H9 (cell line): Measurements from ENCODE around the gene MAST2. TPM values are rescaled to one million over a fixed set of nuclear protein-coding genes. Genes with fewer than 3 reads are reported as not detected.

Experiments used
- DNase-seq: peaks from one replicate; pipeline ENCODE4 v3.0.0-alpha.2; 2017
- H2AFZ ChIP-seq: one replicate; pipeline ENCODE4 v1.6.1; 2013; ENCODE audit warnings: mild to moderate bottlenecking, low read length, control low read depth, moderate library complexity
- H2AK5ac ChIP-seq: 2 replicates; pipeline ENCODE4 v1.6.1; 2013; ENCODE audit warnings: low read length, control low read depth, mixed read lengths; ENCODE audit not compliant: insufficient read length
- H2BK120ac ChIP-seq: one replicate; pipeline ENCODE4 v1.6.1; 2013; ENCODE audit warnings: low read depth, mild to moderate bottlenecking, low read length, control low read depth, inconsistent platforms; ENCODE audit not compliant: poor library complexity, severe bottlenecking
- H2BK12ac ChIP-seq: 2 replicates; pipeline ENCODE4 v1.6.1; 2013; ENCODE audit warnings: low read length, control low read depth, mixed read lengths, low read depth; ENCODE audit not compliant: insufficient read length
- H2BK15ac ChIP-seq: 2 replicates; pipeline ENCODE4 v1.6.1; 2013; ENCODE audit warnings: low read depth, low read length, control low read depth
- H2BK20ac ChIP-seq: one replicate; pipeline ENCODE4 v1.6.1; 2013; ENCODE audit warnings: low read depth, mild to moderate bottlenecking, low read length, control low read depth, inconsistent platforms; ENCODE audit not compliant: poor library complexity, severe bottlenecking
- H2BK5ac ChIP-seq: 2 replicates; pipeline ENCODE4 v1.6.1; 2013; ENCODE audit warnings: low read length, control low read depth, mixed read lengths; ENCODE audit not compliant: insufficient read length
- H3K14ac ChIP-seq: 2 replicates; pipeline ENCODE4 v1.6.1; 2013; ENCODE audit warnings: low read length, control low read depth; ENCODE audit not compliant: insufficient read depth
- H3K18ac ChIP-seq: 2 replicates; pipeline ENCODE4 v1.6.1; 2013; ENCODE audit warnings: low read depth, mild to moderate bottlenecking, mixed read lengths, low read length, control low read depth; ENCODE audit not compliant: insufficient read length
- H3K23ac ChIP-seq: 2 replicates; pipeline ENCODE4 v1.6.1; 2013; ENCODE audit warnings: low read length, control low read depth, mixed read lengths, low read depth; ENCODE audit not compliant: insufficient read length
- H3K23me2 ChIP-seq: 2 replicates; pipeline ENCODE4 v1.6.1; 2013; ENCODE audit warnings: low read depth, mild to moderate bottlenecking, mixed read lengths, low read length, control low read depth; ENCODE audit not compliant: insufficient read length, poor library complexity, severe bottlenecking
- H3K27ac ChIP-seq: 2 replicates; pipeline ENCODE4 v1.5.1; 2013; ENCODE audit warnings: low read length, control low read depth, mixed read lengths, low read depth; ENCODE audit not compliant: insufficient read length
- H3K27me3 ChIP-seq: 2 replicates; pipeline ENCODE4 v1.6.1; 2013; ENCODE audit warnings: low read length, control low read depth, inconsistent platforms; ENCODE audit not compliant: insufficient read depth
- H3K4ac ChIP-seq: 2 replicates; pipeline ENCODE4 v1.6.1; 2013; ENCODE audit warnings: low read depth, mild to moderate bottlenecking, control low read depth, inconsistent platforms, low read length, moderate library complexity
- H3K4me1 ChIP-seq: 2 replicates; pipeline ENCODE4 v1.6.1; 2013; ENCODE audit warnings: low read length, control low read depth, inconsistent platforms; ENCODE audit not compliant: insufficient read depth
- H3K4me2 ChIP-seq: 2 replicates; pipeline ENCODE4 v1.6.1; 2013; ENCODE audit warnings: low read length, control low read depth, mixed read lengths; ENCODE audit not compliant: insufficient read length, insufficient read depth
- H3K56ac ChIP-seq: 2 replicates; pipeline ENCODE4 v1.6.1; 2013; ENCODE audit warnings: low read depth, mild to moderate bottlenecking, mixed read lengths, low read length, control low read depth; ENCODE audit not compliant: insufficient read length
- H3K79me1 ChIP-seq: 2 replicates; pipeline ENCODE4 v1.6.1; 2013; ENCODE audit warnings: low read depth, mild to moderate bottlenecking, moderate library complexity, low read length, control low read depth, inconsistent platforms; ENCODE audit not compliant: insufficient read depth, poor library complexity, severe bottlenecking
- H3K79me2 ChIP-seq: 2 replicates; pipeline ENCODE4 v1.6.1; 2013; ENCODE audit warnings: low read length, control low read depth, inconsistent platforms; ENCODE audit not compliant: insufficient read depth
- H3K9ac ChIP-seq: 2 replicates; pipeline ENCODE4 v1.6.1; 2013; ENCODE audit warnings: low read length, control low read depth, mixed read lengths; ENCODE audit not compliant: insufficient read length; ENCODE audit errors: extremely low read depth
- H3K9me3 ChIP-seq: one replicate; pipeline ENCODE4 v1.6.1; 2013; ENCODE audit warnings: low read depth, low read length, inconsistent platforms; ENCODE audit not compliant: control insufficient read depth
- H3T11ph ChIP-seq: one replicate; pipeline ENCODE4 v1.6.1; 2013; ENCODE audit warnings: mild to moderate bottlenecking, low read length, control low read depth, inconsistent platforms
- H4K20me1 ChIP-seq: one replicate; pipeline ENCODE4 v1.6.1; 2013; ENCODE audit not compliant: control insufficient read depth, insufficient read length, insufficient read depth
- H4K5ac ChIP-seq: 2 replicates; pipeline ENCODE4 v1.6.1; 2013; ENCODE audit warnings: low read depth, mild to moderate bottlenecking, mixed read lengths, low read length, control low read depth; ENCODE audit not compliant: insufficient read length
- H4K8ac ChIP-seq: replicated peaks from 2 replicates; pipeline ENCODE4 v1.6.1; 2013; ENCODE audit warnings: low read length, control low read depth, mixed read lengths, low read depth; ENCODE audit not compliant: insufficient read length
- H4K91ac ChIP-seq: 2 replicates; pipeline ENCODE4 v1.6.1; 2013; ENCODE audit warnings: low read depth, mild to moderate bottlenecking, moderate library complexity, mixed read lengths, low read length, control low read depth; ENCODE audit not compliant: insufficient read length
- H3K27ac Mint-ChIP-seq, 3 experiments: 2 replicates in 2 of 3; 3 replicates in 1 of 3; pipeline ENCODE4 v1.8.0; 2020 to 2021; ENCODE audit warnings: mixed read lengths in 3 of 3, mild to moderate bottlenecking in 1 of 3, moderate library complexity in 1 of 3
- H3K27me3 Mint-ChIP-seq: 2 replicates; pipeline ENCODE4 v1.8.0; 2021; ENCODE audit warnings: low read depth, mild to moderate bottlenecking, moderate library complexity, mixed read lengths
- H3K36me3 Mint-ChIP-seq, 3 experiments: 2 replicates in 2 of 3; 3 replicates in 1 of 3; pipeline ENCODE4 v1.8.0; 2020 to 2021; ENCODE audit warnings: low read depth in 3 of 3, mixed read lengths in 3 of 3; ENCODE audit not compliant: insufficient read depth in 1 of 3
- H3K4me1 Mint-ChIP-seq, 2 experiments: 2 replicates each; pipeline ENCODE4 v1.8.0; 2020; ENCODE audit warnings: mixed read lengths in 2 of 2
- H3K4me3 Mint-ChIP-seq, 2 experiments: 2 replicates in 1 of 2; 3 replicates in 1 of 2; pipeline ENCODE4 v1.8.0; 2020 to 2021; ENCODE audit warnings: mild to moderate bottlenecking in 2 of 2, mixed read lengths in 2 of 2, moderate library complexity in 1 of 2
- H3K9me3 Mint-ChIP-seq, 2 experiments: 2 replicates in 1 of 2; 3 replicates in 1 of 2; pipeline ENCODE4 v1.8.0; 2020; ENCODE audit warnings: mild to moderate bottlenecking in 2 of 2, mixed read lengths in 2 of 2, moderate library complexity in 1 of 2
- CTCF ChIP-seq: fragments of 200-600 bp; sonication (generic); conservative IDR thresholded peaks from 3 replicates; pipeline ENCODE4 v1.8.0; 2021; ENCODE audit warnings: antibody characterized with exemption, mild to moderate bottlenecking
- WGBS: extraction: QIAGEN DNeasy Blood & Tissue Kit; methylation state at CpG from one replicate; pipeline ENCODE4 v1.1.7; 2013; ENCODE audit warnings: missing lambda C conversion rate, low lambda C conversion rate, mixed read lengths; ENCODE audit not compliant: insufficient read length; ENCODE audit errors: extremely low coverage; 5-methylcytosine and 5-hydroxymethylcytosine counted together
- total RNA-seq: library from RNA; stranded (reverse); gene quantifications from 2 replicates; pipeline ENCODE4 v1.2.1, GENCODE V29; 2021

MAST2 gene
- total RNA-seq, 1 experiment from 2014 or later = 28.8 TPM

- Histone ChIP-seq H3K9me3 (no peaks in the 10 kb centered on the region), H3K4ac (no peak overlapping the region), H3K79me2 (no peaks in the 10 kb centered on the region), H3T11ph (no peak overlapping the region), H2BK20ac (peak overlapping the region; percentile 14), H3K4me1 (peaks cover 22% of the 10 kb centered on the region), H3K23ac (no peak overlapping the region), H3K56ac (no peak overlapping the region), H2AK5ac (no peak overlapping the region), H3K4me2 (peak overlapping the region; percentile 18), H3K27me3 (no peaks in the 10 kb centered on the region), H3K79me1 (no peaks in the 10 kb centered on the region), H4K20me1 (no peaks in the 10 kb centered on the region), H3K14ac (no peak overlapping the region), H2BK5ac (no peak overlapping the region), H2BK120ac (no peak overlapping the region), H3K9ac (no peak overlapping the region), H4K8ac (no peak overlapping the region), H3K23me2 (no peaks in the 10 kb centered on the region), H2BK15ac (no peak overlapping the region), H4K91ac (no peak overlapping the region), H4K5ac (no peak overlapping the region), H3K27ac (peak overlapping the region; percentile 78), H2AFZ (no peak overlapping the region), H2BK12ac (no peak overlapping the region), H3K18ac (no peak overlapping the region)
- TF ChIP-seq CTCF = no peak
- peaks cover 64 to 67% of the 10 kb centered on the region in 2 experiments for H3K4me1 Mint-ChIP-seq
- no CpG with 5 or more reads among the region's 3 CpGs for WGBS
- peak overlapping the region; percentile 95 to 99 (median 96) for H3K27ac Mint-ChIP-seq
- H3K27me3 Mint-ChIP-seq = no peaks in the 10 kb centered on the region
- H3K4me3 Mint-ChIP-seq = peak overlapping the region in 1 of 2 experiments; percentile 7; a peak in 1 of 5 replicates
- H3K36me3 Mint-ChIP-seq = 0 out of 7 replicates have a peak, but pooled peaks cover 0 to 1% (median 0%) of the 10 kb centered on the region in 3 experiments
- no peaks in the 10 kb centered on the region for H3K9me3 Mint-ChIP-seq
- DNase-seq = no peak
These were observed 125.2 kb downstream of the MAST2 start for GRCh38 chr1:45928486-45929205.
